SH-SY5Y (cell line): ENCODE measurements around the gene RAB10.

ENCODE experiments used
- GATA2 ChIP-seq: IDR thresholded peaks from 2 replicates; pipeline ENCODE4 v1.6.1; 2011; ENCODE audit warnings: mild to moderate bottlenecking, low read depth, low read length
- GATA3 ChIP-seq: IDR thresholded peaks from 2 replicates; pipeline ENCODE4 v1.6.1; 2011; ENCODE audit warnings: low read depth, mild to moderate bottlenecking, low read length, moderate library complexity

Gene RAB10

DNA sequence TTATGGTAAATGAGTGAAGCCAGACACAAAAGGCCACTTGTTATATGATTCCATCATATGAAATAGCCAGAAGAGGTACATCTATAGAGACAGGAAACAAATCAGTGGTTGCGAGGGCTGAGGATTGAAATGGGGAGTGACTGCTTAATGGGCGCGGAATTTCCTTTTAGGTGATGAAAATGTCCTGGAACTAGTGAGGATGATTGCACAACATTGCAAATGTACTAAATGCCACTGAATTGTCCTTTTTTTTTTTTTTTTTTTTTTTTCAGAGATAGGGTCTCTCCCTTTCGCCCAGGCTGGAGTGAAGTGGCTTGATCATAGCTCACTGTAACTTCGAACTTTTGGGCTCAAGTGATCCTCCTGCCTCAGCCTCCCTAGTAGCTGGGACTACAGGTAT lies 123.7 kb downstream of the RAB10 start:
- TF ChIP-seq GATA2: no peak

DNA sequence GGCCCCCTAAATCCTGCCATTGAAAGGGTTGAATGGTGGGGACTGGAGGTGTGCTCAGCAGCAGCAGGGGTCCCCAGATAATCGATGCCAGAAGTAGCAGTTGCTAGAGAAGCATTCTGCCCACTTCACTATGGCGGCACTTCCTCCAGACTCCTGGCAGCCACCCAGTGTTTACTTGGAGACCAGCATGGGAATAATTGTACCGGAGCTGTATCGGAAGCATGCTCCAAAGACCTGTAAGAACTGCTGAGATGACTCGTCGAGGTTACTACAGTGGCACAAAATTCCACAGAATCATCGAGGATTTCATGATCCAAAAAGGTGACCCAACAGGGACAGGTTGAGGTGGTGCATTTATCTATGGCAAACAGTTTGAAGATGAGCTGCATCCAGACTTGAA lies 128.0 kb downstream of the RAB10 start:
- TF ChIP-seq GATA3: no peak
- TF ChIP-seq GATA2: no peak

DNA sequence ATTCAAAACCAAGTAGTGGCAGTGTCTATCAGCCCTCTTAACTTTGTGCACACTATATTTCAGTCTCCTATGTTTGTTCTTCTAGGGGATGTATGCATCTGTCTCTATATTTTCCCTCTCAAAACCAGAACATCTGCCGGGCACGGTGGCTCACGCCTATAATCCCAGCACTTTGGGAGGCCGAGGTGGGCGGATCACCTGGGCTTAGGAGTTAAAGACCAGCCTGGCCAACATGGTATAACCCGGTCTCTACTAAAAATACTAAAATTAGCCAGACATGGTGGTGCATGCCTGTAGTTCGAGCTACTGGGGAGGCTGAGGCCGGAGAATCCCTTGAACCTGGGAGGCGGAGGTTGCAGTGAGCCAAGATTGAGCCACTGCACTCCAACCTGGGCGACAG lies 129.1 kb downstream of the RAB10 start:
- no peak for TF ChIP-seq GATA3
- no peak for TF ChIP-seq GATA2

GRCh38 chr2:26164231-26164630 lies 130.3 kb downstream of the RAB10 start:
- no peak for TF ChIP-seq GATA3
- TF ChIP-seq GATA2: no peak

- TF ChIP-seq GATA3 (no peak), GATA2 (no peak)
These were observed 130.8 kb downstream of the RAB10 start for GRCh38 chr2:26164641-26165211.

- TF ChIP-seq GATA2 (no peak), GATA3 (no peak)
These were observed 131.5 kb downstream of the RAB10 start for GRCh38 chr2:26165403-26165802.

DNA sequence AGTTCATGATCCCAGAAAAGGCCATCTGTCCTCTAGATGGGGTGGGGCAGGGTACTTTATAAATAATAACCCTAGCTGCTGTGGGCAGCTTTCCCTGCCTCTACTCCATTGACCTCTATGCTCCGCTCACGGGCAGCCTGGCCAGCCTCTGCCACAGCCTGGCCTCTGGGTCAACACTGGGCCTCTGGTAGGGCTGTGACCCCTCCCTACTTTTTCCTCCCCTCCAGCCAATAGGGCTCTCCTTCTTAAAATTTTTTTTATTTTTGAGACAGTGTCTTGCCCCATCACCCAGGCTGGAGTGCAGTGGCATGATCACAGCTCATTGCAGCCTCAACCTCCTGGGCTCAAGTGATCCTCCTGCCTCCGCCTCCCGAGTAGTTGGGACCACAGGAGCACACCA lies 134.9 kb downstream of the RAB10 start:
- TF ChIP-seq GATA2: no peak
- no peak for TF ChIP-seq GATA3

- TF ChIP-seq GATA2: no peak
- no peak for TF ChIP-seq GATA3
These were observed 135.3 kb downstream of the RAB10 start for GRCh38 chr2:26169226-26169625.

DNA sequence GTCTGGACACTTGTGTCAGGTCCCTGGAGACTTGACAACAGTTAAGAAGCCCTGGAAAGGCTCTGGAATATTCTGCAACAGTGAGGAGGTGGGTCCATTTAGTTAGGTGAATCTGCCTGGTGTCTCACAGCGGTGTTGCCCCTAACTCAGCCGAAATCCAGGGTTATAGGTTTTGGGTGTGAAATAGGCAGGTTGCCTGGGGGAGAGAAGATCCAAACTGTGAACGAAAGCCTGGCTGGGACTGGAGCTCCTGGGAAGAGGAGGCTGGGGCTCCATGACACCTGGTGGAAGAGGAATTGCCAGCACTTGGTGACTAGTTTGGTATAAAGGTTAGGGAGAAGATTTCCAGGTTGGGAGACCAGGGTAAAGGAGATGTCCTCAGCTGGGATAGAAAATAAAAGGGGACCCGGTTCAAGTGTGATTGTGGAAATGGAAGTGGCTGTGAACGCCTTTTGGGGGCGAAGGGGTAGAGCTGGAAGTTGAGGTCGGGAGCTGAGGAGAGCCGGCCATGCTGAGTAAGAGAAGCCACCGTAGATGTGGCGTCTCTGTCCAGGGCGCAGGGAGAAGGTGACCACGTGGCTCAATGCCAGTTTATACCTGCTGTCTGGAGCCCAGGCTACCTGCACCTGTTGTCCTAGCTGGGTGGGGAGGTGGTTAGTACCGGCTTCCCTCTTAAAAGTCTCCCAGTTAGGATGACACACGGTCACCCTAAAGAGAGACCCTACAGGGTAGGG lies 136.0 kb downstream of the RAB10 start:
- TF ChIP-seq GATA3 (no peak), GATA2 (no peak)

DNA sequence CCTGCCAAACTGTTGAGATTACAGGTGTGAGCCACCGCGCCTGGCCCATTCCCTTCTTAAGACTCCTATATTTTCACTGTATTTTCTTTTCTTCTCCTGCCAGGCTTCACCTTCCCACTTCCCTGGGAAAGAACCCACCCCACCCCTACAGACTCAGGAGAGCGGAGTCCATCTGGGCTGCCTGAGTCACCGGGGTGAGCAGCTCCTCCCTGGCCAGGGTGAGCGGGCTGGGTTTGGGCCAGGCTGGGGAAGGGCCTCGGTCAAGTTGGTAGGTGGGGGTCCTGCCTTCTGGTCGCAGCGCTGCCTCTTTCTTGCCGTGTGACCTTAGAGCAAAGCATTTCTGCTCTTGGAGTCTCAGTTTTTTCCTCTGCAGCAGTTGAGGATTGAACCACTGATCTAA lies 136.9 kb downstream of the RAB10 start:
- no peak for TF ChIP-seq GATA2
- TF ChIP-seq GATA3: no peak

- TF ChIP-seq GATA2 (no peak), GATA3 (no peak)
These were observed 138.4 kb downstream of the RAB10 start for GRCh38 chr2:26172189-26172870.

DNA sequence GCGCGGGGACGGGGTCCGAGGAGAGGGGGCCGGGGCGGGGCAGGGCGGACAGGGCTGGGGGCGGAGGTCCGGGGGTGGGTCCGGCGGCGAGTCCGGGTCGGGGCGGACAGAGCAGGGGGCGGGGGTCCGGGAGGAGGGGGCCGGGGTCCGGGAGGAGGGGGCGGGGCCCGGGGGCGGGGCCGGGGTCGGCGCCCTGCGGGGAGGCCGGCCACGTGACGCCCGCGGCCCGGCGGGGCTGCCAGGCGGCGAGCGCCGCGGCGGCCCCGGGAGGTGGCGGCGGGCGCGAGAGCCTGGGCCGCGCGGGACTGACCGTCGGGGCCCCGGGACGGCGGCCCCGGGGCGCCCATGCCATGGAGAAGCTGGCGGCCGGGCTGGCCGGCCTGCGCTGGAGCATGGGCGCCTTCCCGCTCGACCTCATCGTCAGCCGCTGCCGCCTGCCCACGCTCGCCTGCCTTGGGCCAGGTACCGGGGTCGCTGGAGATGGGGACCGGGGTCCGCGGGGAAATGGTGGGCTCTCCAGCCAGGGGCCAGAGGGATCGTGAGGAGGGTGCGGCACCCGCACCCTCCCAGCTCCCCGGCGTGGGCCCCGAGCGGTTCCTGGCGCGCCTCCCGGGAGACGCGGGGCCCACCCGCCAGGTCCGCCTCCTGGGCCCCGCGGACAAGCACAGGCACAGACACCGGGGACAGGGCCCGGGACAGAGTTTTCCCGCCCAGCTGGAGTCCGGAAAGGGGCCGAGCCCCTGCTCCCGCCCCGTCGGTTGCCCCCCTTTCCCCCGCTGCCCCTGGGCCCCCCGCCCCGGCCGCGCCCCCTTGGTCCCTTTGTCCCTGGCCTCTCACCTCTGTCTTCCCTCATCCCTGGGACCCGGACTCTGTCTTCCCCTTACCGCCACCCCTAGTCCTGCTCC lies 139.2 kb downstream of the RAB10 start, which contains the start of gene GAREM2:
GAREM2 (plus strand) TSS at position 218 of the 905 bp plus-strand sequence; CDS start at position 351, 133 bp downstream.
- TF ChIP-seq GATA2 (no peak), GATA3 (no peak)

DNA sequence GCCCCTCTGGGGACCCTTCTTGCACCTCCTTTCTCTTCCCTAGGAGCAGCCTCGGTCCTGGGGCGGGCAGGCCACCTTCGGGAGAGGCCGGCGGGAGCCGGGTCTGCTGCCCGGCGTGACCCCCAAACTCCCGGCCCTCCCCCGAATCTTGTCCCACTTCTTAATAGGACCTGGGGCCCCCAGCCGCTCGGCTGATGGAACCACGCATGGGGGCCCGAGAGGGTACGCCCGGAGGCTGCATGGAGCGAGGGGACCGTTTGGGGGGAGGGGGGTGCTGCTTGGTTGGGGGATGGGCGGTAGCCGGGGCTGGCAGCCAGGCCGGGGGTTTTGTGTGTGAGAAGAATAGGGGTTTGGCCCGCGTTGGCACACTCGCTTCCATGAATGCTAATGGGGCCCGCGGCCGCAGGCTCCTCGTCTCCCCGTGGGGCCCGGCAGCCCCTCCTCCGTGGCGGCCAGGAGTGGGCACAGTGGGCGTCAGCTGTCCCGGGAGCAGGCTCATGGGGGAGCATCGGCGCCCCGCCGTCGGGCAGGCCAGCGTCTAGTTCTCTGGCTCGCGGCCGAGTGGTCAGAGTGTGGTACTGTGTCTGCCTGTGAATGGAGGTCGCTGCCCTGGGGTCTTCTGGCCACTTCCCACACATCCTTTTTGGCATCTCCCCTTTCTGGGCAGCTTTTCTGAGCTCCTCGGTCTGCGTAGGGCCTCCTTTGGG lies 140.0 kb downstream of the RAB10 start:
- TF ChIP-seq GATA2 (no peak), GATA3 (no peak)
